ENCODE results near the gene TBC1D9.

Gene TBC1D9

DNA sequence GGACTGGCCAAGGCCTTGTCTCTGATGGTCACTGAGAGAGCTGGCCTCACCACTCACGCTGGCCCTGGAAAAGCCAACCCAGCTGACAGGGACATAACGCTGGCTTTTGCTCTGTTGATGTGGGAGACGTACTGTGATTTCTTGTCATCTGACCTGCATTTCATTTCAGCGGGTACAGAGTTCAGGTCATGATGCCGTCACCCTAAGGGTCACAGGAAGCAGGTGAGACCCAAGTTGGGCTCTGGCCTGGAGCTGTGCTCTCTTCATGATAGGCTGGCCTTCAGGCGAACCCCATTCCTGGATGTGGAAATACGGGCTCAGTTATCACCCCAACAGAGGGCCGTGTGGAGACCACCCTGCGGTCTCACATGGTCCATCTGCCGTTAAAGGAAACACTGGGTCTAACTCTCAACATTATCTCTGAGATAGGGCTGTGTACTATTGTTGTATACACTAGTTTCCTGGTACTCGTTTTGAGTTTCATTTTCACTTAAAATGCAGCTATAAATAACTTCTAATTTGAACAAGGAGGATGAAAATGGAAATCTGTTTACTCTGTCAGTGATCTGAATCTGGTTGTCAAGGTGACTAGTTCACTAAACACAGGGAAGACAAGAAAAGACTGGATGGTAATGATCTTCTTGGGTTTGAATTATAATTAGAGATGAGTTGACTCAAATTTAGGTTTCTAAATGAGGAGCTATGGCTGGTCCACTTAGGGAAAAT, 89.1 kb downstream of the TBC1D9 start:
- ATAC-seq (ENCODE audit: low read depth) (no peak), DNase-seq (ENCODE audit: low spot score) (no peak)
- Histone ChIP-seq H3K36me3 (ENCODE audit: low read depth) (peaks cover 11% of the 10 kb centered on the region; the same call in 1 of the 2 replicates), H3K27me3 (ENCODE audit: insufficient read depth, poor library complexity, severe bottlenecking) (no peaks in the 10 kb centered on the region), H3K4me3 (ENCODE audit: severe bottlenecking) (no peak overlapping the region), H3K9me3 (ENCODE audit: severe bottlenecking) (no peaks in the 10 kb centered on the region), H3K27ac (ENCODE audit: poor library complexity, severe bottlenecking) (no peak overlapping the region), H3K4me1 (ENCODE audit: insufficient read depth, poor library complexity, severe bottlenecking) (peaks cover 4% of the 10 kb centered on the region)
- TF ChIP-seq, protein P1, sequence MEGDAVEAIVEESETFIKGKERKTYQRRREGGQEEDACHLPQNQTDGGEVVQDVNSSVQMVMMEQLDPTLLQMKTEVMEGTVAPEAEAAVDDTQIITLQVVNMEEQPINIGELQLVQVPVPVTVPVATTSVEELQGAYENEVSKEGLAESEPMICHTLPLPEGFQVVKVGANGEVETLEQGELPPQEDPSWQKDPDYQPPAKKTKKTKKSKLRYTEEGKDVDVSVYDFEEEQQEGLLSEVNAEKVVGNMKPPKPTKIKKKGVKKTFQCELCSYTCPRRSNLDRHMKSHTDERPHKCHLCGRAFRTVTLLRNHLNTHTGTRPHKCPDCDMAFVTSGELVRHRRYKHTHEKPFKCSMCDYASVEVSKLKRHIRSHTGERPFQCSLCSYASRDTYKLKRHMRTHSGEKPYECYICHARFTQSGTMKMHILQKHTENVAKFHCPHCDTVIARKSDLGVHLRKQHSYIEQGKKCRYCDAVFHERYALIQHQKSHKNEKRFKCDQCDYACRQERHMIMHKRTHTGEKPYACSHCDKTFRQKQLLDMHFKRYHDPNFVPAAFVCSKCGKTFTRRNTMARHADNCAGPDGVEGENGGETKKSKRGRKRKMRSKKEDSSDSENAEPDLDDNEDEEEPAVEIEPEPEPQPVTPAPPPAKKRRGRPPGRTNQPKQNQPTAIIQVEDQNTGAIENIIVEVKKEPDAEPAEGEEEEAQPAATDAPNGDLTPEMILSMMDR (IDR thresholded peaks at IDR 0.05; ENCODE audit: poor library complexity, severe bottlenecking), result no peak

DNA sequence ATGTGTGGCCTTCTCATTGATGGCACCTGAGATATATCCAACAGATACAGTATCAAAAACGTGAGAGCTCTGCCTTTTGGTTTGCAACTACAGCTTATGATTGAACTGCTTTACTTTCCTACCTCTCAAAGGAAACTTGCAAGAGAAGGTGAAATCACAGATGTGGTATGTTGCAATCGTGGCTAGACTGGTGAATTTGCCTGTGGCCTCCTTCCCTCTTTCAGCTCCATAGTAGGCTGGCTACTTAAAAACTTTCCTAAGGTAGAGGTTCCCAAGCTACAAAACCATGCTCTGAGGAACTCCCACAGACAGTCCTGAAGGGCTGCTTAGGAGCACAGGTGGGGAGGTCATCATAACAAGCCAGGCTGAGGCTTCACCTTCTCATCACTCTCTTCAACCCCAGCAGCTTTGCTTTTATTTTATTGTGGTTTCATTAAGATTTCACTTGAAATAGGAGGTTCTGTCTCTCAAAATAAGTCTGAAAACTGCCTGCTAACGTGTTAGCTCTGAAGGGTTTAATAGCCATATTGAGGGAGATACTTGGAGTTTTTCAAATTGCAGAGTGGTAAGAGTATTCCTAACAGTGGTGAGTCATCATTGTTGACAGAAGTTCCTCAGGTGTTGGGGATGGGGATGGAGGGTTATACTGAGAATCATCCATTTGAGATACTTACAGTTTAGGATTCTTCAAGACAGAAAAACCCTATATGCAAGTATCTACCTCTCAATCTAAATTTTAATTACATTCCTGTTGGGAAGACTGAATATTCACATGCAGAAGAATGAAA, 93.9 kb downstream of the TBC1D9 start:
- DNase-seq (ENCODE audit: low spot score) (no peak), ATAC-seq (ENCODE audit: low read depth) (peak; percentile 68; the same call in 2 of the 3 replicates)
- H3K27ac ChIP-seq (ENCODE audit: poor library complexity, severe bottlenecking), result no peak overlapping the region
- peaks cover 5% of the 10 kb centered on the region for H3K4me1 ChIP-seq (ENCODE audit: insufficient read depth, poor library complexity, severe bottlenecking)
- TF ChIP-seq, protein P1 (IDR thresholded peaks at IDR 0.05; ENCODE audit: poor library complexity, severe bottlenecking), result no peak
- no peaks in the 10 kb centered on the region for H3K9me3 ChIP-seq (ENCODE audit: severe bottlenecking)
- no peak overlapping the region for H3K4me3 ChIP-seq (ENCODE audit: severe bottlenecking)
- no peaks in the 10 kb centered on the region for H3K27me3 ChIP-seq (ENCODE audit: insufficient read depth, poor library complexity, severe bottlenecking)
- H3K36me3 ChIP-seq (ENCODE audit: low read depth), result peaks cover 23% of the 10 kb centered on the region

DNA sequence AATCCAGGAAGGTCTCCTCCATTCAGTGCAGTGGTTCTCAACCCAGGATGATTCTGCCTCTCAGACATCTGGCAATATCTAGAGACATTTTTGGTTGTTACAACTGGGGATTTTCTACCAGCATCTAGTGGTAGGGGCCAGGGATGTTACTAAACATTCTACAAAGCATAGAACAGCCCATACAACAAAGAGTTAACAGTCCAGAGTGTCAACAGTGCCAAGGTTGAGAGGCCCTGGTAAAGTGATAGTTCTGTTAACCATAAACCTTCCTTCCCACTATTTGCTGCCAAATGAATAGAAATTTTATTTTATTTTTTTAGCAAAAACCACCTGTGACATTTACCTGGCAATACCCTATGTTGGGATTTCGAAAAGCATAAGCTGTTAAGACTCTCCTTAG, 94.6 kb downstream of the TBC1D9 start:
- TF ChIP-seq, protein P1 (IDR thresholded peaks at IDR 0.05; ENCODE audit: poor library complexity, severe bottlenecking), result no peak
- H3K27ac ChIP-seq (ENCODE audit: poor library complexity, severe bottlenecking), result no peak overlapping the region
- ATAC-seq (ENCODE audit: low read depth) (no peak), DNase-seq (ENCODE audit: low spot score) (no peak)
- no peaks in the 10 kb centered on the region for H3K9me3 ChIP-seq (ENCODE audit: severe bottlenecking)
- H3K36me3 ChIP-seq (ENCODE audit: low read depth), result peaks cover 28% of the 10 kb centered on the region
- no peaks in the 10 kb centered on the region for H3K27me3 ChIP-seq (ENCODE audit: insufficient read depth, poor library complexity, severe bottlenecking)
- no peak overlapping the region for H3K4me3 ChIP-seq (ENCODE audit: severe bottlenecking)
- peaks cover 5% of the 10 kb centered on the region for H3K4me1 ChIP-seq (ENCODE audit: insufficient read depth, poor library complexity, severe bottlenecking)

DNA sequence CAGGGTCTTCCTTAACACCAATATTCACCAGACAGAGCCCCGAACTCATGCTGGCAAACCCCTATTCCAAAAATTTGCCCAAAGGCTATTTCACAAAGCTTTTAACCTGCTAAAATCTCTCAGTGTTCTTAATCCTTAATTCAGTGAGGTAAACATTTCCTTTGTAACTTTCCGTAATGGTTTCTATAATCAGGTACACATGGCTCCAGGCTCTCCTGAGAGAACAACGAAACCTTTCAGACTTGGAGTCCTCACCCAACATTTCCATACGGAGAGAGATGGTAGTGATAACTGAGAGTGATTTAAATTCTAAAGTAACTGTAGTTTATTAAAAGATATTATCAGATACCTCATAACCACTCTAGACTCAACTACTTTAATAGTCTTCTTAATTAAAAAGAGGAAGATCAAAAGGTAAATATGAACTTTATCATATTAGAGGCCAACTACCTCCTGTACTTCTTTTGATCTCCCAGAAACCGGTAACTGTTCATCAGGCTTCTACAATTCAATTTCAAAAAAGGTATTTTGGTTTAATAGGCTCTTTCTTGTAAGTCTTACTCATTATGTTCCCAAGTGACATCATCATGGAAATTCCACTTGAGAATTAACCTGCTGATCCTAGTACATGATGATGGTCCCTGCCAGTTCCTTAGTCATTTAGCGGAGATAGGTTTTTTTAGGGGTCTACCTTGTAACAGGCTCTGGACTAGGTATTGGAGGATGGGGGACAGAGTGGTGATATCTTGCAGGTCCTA, 96.1 kb downstream of the TBC1D9 start:
- no peaks in the 10 kb centered on the region for H3K9me3 ChIP-seq (ENCODE audit: severe bottlenecking)
- DNase-seq (ENCODE audit: low spot score), result no peak
- peaks cover 5% of the 10 kb centered on the region for H3K4me1 ChIP-seq (ENCODE audit: insufficient read depth, poor library complexity, severe bottlenecking)
- H3K36me3 ChIP-seq (ENCODE audit: low read depth), result peaks cover 30% of the 10 kb centered on the region
- ATAC-seq (ENCODE audit: low read depth), result no peak
- H3K27me3 ChIP-seq (ENCODE audit: insufficient read depth, poor library complexity, severe bottlenecking), result no peaks in the 10 kb centered on the region
- H3K27ac ChIP-seq (ENCODE audit: poor library complexity, severe bottlenecking), result no peak overlapping the region
- H3K4me3 ChIP-seq (ENCODE audit: severe bottlenecking), result no peak overlapping the region
- TF ChIP-seq, protein P1 (IDR thresholded peaks at IDR 0.05; ENCODE audit: poor library complexity, severe bottlenecking), result no peak

Data from RWPE2 (cell line).